Measurements from ENCODE around the gene PRIM2. TPM values are rescaled to one million over a fixed set of nuclear protein-coding genes. Genes with fewer than 3 reads are reported as not detected.

The PRIM2 gene
- total and polyA plus RNA-seq, 2 of the 8 experiments (the other 6 are each of a cell fraction or from before 2014, with no cell fraction given), result 20.8 to 46.8 TPM

DNA sequence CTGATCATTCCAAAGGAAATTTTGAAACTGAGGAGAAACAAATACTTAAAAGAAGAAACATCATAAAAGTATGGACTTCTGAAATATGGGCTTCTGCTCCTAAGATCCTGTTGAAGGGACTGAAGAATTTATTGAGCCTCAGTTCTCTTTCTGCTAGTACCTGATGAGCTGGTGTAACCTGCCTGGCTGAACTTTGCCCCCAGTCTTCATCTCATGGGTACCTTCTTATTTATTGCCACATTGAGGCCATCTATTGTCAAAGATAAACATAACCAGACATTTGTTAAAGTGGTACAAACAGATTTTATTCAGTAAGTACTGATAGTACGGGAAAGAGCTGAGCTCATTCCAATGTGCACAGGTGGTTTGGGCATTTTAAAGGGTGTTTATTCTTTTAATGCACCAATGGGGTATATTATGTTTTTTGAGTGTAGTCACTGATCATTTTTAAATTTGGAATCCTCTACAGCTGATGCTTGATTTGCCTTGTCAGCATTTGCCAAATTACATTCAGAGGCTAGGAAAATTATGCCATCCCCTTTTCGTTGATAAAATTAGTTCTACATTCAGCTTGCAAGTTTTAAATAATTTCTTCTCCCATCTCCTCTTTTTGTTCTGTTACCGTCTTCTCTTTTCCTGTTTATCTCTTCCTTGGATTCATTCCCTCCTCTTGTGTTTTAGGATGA, 118.2 kb downstream of the PRIM2 start:
- CTCF ChIA-PET (ENCODE audit: partially characterized antibody), result interaction anchor here (0.6 kb wide), 1 partner anchor 191 kb away, joined by 3 read pairs; no protein-coding TSS in a partner anchor
- H4K8ac ChIP-seq (ENCODE audit: extremely low read depth, insufficient read depth, low read length), result no peak overlapping the region

More for the DNA sequence above, 118.2 kb downstream of the PRIM2 start:
- no peaks in the 10 kb centered on the region for H3K27me3 ChIP-seq (replicated peaks in 1 of 4; ENCODE audit: control insufficient read depth in 3 of 4, extremely low read depth in 1 of 4, insufficient read depth in 3 of 4, low read length in 3 of 4)
- no peak overlapping the region for H2BK12ac ChIP-seq (ENCODE audit: low read depth, low read length)
- DNase-seq (ENCODE audit: low read depth in 1 of 2, low spot score in 2 of 2) (no peak), FAIRE-seq (no peak)
- no peaks in the 10 kb centered on the region for H3K23me2 ChIP-seq (ENCODE audit: low read depth, low read length)
- no peak overlapping the region for H4K91ac ChIP-seq (replicated peaks; ENCODE audit: insufficient read length, low read length)
- no peak overlapping the region for H3K27ac ChIP-seq (ENCODE audit: low read depth, low read length)
- H3K79me2 ChIP-seq (ENCODE audit: control insufficient read depth in 1 of 2, insufficient read depth in 2 of 2, low read length in 2 of 2), result peaks cover 0 to 7% of the 10 kb centered on the region in 2 experiments; a peak in 2 of 4 replicates
- no peaks in the 10 kb centered on the region for H3K79me1 ChIP-seq (ENCODE audit: low read depth, low read length)
- no peak overlapping the region for H3K4me3 ChIP-seq (ENCODE audit: extremely low read depth in 1 of 4, insufficient read depth in 2 of 4, low read depth in 3 of 4, low read length in 4 of 4)
- H3K36me3 ChIP-seq (ENCODE audit: control insufficient read depth in 2 of 4, insufficient read depth in 4 of 4, low read length in 3 of 4), result no peaks in the 10 kb centered on the region
- H2BK120ac ChIP-seq (replicated peaks; ENCODE audit: low read depth, low read length), result no peak overlapping the region
- no peak overlapping the region for H3K9ac ChIP-seq (replicated peaks in 1 of 4; ENCODE audit: extremely low read depth in 1 of 4, low read depth in 3 of 4, low read length in 3 of 4)
- no peaks in the 10 kb centered on the region for H3K4me1 ChIP-seq (replicated peaks in 1 of 4; ENCODE audit: control insufficient read depth in 3 of 4, insufficient read depth in 4 of 4, low read length in 3 of 4)
- H3K9me3 ChIP-seq (ENCODE audit: insufficient read depth in 2 of 2, low read depth in 1 of 2, low read length in 1 of 2), result no peaks in the 10 kb centered on the region
- H3K4ac ChIP-seq (replicated peaks; ENCODE audit: insufficient read length, low read depth, low read length), result no peak overlapping the region
- H3K23ac ChIP-seq (ENCODE audit: insufficient read length), result no peak overlapping the region
- no peak overlapping the region for H2BK15ac ChIP-seq (ENCODE audit: low read length)
- H4K5ac ChIP-seq (ENCODE audit: insufficient read length, low read depth, low read length), result no peak overlapping the region
- 90% methylated on average over 3 of the region's 3 CpGs; no CpG with 5 or more reads in 1 of the 2 experiments for WGBS, 2 experiments (ENCODE audit: extremely low coverage in 1 of 2, insufficient coverage in 1 of 2, insufficient read length in 1 of 2, insufficient replicate concordance in 2 of 2, low coverage in 1 of 2, low lambda C conversion rate in 2 of 2, missing lambda C conversion rate in 1 of 2)
- H3K18ac ChIP-seq (ENCODE audit: extremely low read depth, low read length), result no peak overlapping the region
- POLR2A ChIA-PET (ENCODE audit: partially characterized antibody), result no interaction called here
- no peak overlapping the region for H2BK20ac ChIP-seq (ENCODE audit: low read length)
- TF ChIP-seq EGR1 (IDR thresholded peaks at IDR 0.05; ENCODE audit: borderline replicate concordance, low read depth, low read length), result no peak
- TF ChIP-seq GTF2F1 (IDR thresholded peaks at IDR 0.05; ENCODE audit: borderline replicate concordance, low read depth, low read length), result no peak
- no peak for TF ChIP-seq POLR2A (IDR thresholded peaks at IDR 0.05; ENCODE audit: control extremely low read depth in 1 of 2, low read depth in 2 of 2, low read length in 2 of 2)
- no peak for TF ChIP-seq YY1 (IDR thresholded peaks at IDR 0.05; ENCODE audit: low read depth, low read length)
- TF ChIP-seq TCF12 (IDR thresholded peaks at IDR 0.05; ENCODE audit: low read depth, low read length), result no peak
- no peak for TF ChIP-seq CHD1 (IDR thresholded peaks at IDR 0.05; ENCODE audit: low read depth, low read length)
- TF ChIP-seq SP2 (IDR thresholded peaks at IDR 0.05; ENCODE audit: low read length), result no peak
- TF ChIP-seq MAFK (IDR thresholded peaks at IDR 0.05; ENCODE audit: low read depth, low read length), result peak; percentile 34; the same call in 1 of the 2 replicates
- H2AK5ac ChIP-seq (ENCODE audit: low read depth, low read length), result no peak overlapping the region
- no peak overlapping the region for H3K56ac ChIP-seq (replicated peaks; ENCODE audit: insufficient read length, low read depth, low read length)
- no peaks in the 10 kb centered on the region for H4K20me1 ChIP-seq (replicated peaks in 1 of 2; ENCODE audit: control insufficient read depth in 1 of 2, insufficient read depth in 2 of 2, low read length in 2 of 2)
- no peak overlapping the region for H2AFZ ChIP-seq (ENCODE audit: low read length)
- no peak overlapping the region for H2BK5ac ChIP-seq (ENCODE audit: low read depth, low read length)
- no peak overlapping the region for H3K4me2 ChIP-seq (ENCODE audit: insufficient read depth in 1 of 2, low read depth in 2 of 2, low read length in 2 of 2)
- H3K14ac ChIP-seq (ENCODE audit: insufficient read length), result no peak overlapping the region

Data from H1 (cell line).